Retinal pigment epithelial cell (primary cell): ENCODE measurements around the gene PIK3C2G.
"Not testable (repeated sequence)": the region's sequence is repeated elsewhere in the genome, so short reads cannot be mapped to it uniquely, and the experiment has no call there.

Experiments used
- DNase-seq: peaks from one replicate; pipeline ENCODE4 v3.0.0-alpha.2; 2010; ENCODE audit warnings: low read depth
- H3K4me3 ChIP-seq: 2 replicates; pipeline ENCODE4 v1.5.1; 2011; ENCODE audit warnings: mild to moderate bottlenecking, low read length, control low read depth, moderate library complexity
- TF ChIP-seq, protein P1 (sequence below): conservative IDR thresholded peaks from 2 replicates; pipeline ENCODE4 v1.5.1; 2011; ENCODE audit warnings: low read depth, low read length, control low read depth, inconsistent platforms

Gene PIK3C2G

DNA sequence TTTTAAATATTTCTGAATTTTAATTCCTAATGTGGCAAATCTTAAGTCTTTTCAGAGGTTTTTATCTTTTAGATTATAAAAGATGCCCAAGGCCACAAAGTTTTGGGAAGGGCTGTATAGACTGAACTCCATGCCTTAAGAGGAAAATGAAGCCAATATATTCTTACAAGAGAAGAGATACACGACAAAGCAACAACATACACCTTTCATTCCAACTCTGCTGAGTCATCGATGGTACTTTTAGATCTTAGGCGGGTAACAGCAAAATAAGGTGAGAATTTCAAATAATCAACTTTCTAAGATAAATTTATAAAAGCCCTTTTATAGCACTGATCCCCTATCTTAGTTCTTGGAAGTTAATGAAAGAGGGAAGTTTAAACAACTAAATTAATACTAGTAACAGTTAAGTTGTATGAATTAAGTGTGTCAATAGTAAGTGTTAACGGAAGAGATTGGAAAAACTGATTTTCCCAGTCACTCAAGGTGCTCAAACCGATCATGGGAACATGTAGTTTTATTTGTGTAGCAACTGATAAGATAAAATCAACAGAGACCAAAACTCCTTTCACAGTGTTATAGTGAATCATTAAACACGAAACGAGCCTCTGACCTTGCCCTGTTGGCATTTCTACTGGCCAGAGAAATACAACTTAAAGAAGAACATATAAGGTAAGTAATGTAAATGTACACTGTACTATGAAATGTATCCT is 18.8 kb upstream of the PIK3C2G start:
- no peak overlapping the region for H3K4me3 ChIP-seq
- TF ChIP-seq, protein P1, sequence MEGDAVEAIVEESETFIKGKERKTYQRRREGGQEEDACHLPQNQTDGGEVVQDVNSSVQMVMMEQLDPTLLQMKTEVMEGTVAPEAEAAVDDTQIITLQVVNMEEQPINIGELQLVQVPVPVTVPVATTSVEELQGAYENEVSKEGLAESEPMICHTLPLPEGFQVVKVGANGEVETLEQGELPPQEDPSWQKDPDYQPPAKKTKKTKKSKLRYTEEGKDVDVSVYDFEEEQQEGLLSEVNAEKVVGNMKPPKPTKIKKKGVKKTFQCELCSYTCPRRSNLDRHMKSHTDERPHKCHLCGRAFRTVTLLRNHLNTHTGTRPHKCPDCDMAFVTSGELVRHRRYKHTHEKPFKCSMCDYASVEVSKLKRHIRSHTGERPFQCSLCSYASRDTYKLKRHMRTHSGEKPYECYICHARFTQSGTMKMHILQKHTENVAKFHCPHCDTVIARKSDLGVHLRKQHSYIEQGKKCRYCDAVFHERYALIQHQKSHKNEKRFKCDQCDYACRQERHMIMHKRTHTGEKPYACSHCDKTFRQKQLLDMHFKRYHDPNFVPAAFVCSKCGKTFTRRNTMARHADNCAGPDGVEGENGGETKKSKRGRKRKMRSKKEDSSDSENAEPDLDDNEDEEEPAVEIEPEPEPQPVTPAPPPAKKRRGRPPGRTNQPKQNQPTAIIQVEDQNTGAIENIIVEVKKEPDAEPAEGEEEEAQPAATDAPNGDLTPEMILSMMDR: no peak
- DNase-seq: no peak

DNA sequence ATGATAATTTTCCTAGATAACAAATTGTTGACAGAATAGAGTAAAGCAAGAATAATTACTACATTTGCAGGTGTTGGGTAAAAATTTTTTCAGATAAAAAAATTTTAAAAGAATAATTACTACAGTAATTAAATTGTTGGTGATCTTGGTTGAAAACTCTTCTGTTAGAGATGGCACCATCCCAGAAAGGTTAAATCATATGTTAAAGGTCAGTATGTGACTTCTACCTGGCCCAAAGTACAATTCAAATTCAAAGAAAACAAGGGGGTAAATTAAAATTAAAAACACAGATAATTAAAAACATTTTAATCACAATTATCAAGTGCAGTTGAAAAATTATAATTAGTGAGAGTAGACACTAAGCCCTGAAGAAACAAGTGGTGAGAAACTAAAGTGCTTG is 18.1 kb upstream of the PIK3C2G start:
- no peak overlapping the region for H3K4me3 ChIP-seq
- DNase-seq: no peak
- TF ChIP-seq, protein P1: no peak

DNA sequence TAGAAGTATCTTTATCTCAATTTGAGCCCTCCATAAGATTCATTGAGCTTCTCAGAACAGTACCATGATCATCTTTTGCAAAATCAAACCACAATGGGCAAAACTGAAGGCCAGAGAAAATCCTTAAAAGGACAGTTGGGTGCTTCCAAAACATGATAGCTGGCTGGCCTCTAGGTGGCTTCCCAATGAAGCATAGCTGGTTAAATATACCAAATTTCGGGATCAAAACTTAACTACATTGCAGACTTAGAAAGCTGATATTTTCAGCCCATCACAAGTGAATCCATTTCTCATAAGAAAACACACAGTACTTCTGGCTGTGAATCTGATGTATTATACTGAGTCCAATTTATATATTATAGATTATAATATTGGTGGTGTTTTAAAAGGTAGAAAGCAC is 15.3 kb upstream of the PIK3C2G start:
- H3K4me3 ChIP-seq: no peak overlapping the region
- DNase-seq: no peak
- TF ChIP-seq, protein P1: peak; percentile 40

DNA sequence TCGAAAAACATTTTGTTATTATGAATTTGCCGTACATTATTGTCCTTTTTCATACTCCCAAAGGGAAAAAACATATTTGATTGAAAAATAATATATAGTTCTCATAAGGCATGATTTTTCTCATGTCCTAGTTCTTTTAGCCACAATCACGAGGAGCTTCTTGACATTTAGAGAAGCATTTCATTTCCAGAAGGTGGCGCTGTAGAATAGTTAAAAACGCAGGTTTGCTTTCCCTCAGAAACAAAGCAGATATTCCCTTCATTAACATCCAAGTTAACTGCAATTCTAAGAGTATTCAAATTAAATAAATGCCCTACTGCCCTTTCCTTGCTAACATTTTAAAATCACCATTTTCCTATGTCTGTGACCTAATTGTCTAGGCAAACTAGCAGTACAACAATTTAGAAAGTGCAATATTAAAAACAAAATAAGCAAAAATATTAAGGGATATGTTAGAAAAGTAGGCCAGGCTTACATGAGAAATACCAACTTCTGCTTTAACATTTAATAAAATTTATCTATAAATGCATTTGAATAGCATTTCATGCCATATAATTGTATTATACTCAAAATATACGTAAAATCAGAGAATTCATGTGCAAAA is 10.9 kb upstream of the PIK3C2G start:
- TF ChIP-seq, protein P1: peak; percentile 65
- DNase-seq: peak; percentile 22

DNA sequence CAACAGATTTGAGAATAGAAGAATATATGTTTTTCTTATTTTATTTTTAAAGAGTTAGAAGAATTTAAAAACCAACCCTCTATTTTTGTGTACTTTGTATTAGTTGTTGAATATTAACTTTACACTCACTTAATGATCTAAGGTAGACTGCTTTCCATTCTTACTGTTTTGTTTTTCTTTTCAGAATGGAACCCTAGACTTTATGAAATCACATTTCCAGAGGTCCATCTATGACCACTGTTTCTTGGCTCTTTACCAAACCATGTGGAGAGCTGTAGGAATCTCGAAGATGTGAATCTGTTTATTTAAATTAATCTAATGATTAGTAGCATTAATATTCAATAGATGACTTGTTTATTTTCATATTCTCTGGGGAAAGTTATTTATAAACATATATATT is 7.2 kb upstream of the PIK3C2G start:
- DNase-seq: no peak
- no peak overlapping the region for H3K4me3 ChIP-seq
- TF ChIP-seq, protein P1: no peak

More for the DNA sequence above, 10.9 kb upstream of the PIK3C2G start:
- H3K4me3 ChIP-seq: no peak overlapping the region

DNA sequence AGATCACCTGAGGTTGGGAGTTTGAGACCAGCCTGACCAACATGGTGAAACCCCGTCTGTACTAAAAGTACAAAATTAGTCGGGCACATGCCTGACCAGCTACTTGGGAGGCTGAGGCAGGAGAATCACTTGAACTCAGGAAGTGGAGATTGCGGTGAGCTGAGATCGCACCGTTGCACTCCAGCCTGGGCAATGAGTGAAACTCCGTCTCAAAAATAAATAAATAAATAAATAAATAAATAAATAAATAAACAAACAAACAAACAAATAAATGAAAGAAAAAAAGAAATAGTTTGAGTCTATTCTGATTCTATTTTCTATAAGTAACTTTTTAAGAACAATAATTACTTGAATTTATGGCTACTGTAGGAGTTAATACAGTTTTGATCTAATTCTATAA is 6.3 kb upstream of the PIK3C2G start:
- not testable (repeated sequence) for DNase-seq, H3K4me3 ChIP-seq

DNA sequence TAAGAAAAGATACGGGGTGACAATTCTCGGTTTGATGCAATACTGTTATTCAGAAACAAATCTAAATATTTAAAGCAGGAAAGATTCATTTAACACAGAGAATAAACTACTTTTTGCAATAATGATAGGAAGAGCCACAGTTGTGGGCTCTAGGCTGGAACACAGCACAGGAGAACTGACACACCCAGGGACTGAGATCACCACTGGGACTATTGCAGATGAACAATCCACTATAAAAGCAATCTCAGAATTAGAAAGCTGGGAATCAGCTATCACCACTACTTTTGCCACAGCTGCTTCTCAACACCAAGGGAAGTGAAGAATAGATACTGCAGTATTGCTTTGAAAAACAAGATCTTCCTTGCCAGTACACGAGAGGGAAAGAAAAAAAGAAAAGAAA is 4.1 kb upstream of the PIK3C2G start:
- DNase-seq: no peak
- H3K4me3 ChIP-seq: no peak overlapping the region
- TF ChIP-seq, protein P1: no peak
